Naive thymus-derived CD8-positive, alpha-beta T cell (primary cell): Measurements from ENCODE around the gene PLK3. TPM values are rescaled to one million over a fixed set of nuclear protein-coding genes. Genes with fewer than 3 reads are reported as not detected.
"Not testable (repeated sequence)": the region's sequence is repeated elsewhere in the genome, so short reads cannot be mapped to it uniquely, and the experiment has no call there.

ENCODE experiments used
- ATAC-seq, 2 donors: fragments of 150-1000 bp; cut with Tn5 transposase in 1 of 2; sonication (Bioruptor Pico), chemical (Tn5 transposase) in 1 of 2; 1 replicate in 1 of 2; 2 replicates in 1 of 2; pipeline ENCODE4 v1.10.0; 2021; ENCODE audit warnings: mild to moderate bottlenecking in 2 of 2, moderate library complexity in 2 of 2
- POLR2A ChIA-PET: fragments of 350-600 bp; sonication (Branson Sonifier 250); formaldehyde crosslinking; loops from one replicate; lab custom pipeline; 2021; ENCODE audit warnings: antibody characterized with exemption; lab: Charles Lee
- DNase-seq, 10 donors: peaks; one replicate each; pipeline versions ENCODE4 v3.0.0 to v3.0.0-alpha.2; 2020 to 2022
- H3K27ac Mint-ChIP-seq, 10 donors: one replicate each; pipeline ENCODE4 v1.8.0; 2020 to 2022; ENCODE audit warnings: mild to moderate bottlenecking in 10 of 10, mixed read lengths in 10 of 10, moderate library complexity in 4 of 10, inconsistent platforms in 1 of 10
- H3K27me3 Mint-ChIP-seq, 5 donors: one replicate each; pipeline ENCODE4 v1.8.0; 2021 to 2022; ENCODE audit warnings: mixed read lengths in 5 of 5
- H3K36me3 Mint-ChIP-seq, 3 donors: one replicate each; pipeline ENCODE4 v1.8.0; 2020 to 2022; ENCODE audit warnings: mixed read lengths in 3 of 3, mild to moderate bottlenecking in 2 of 3, inconsistent platforms in 1 of 3
- H3K4me1 Mint-ChIP-seq, 4 donors: one replicate each; pipeline ENCODE4 v1.8.0; 2021 to 2022; ENCODE audit warnings: mixed read lengths in 4 of 4
- H3K4me3 Mint-ChIP-seq, 10 donors: one replicate each; pipeline ENCODE4 v1.8.0; 2020 to 2022; ENCODE audit warnings: mild to moderate bottlenecking in 10 of 10, mixed read lengths in 10 of 10, moderate library complexity in 6 of 10, inconsistent platforms in 1 of 10
- H3K9me3 Mint-ChIP-seq, 9 donors: one replicate each; pipeline ENCODE4 v1.8.0; 2020 to 2022; ENCODE audit warnings: mixed read lengths in 9 of 9, mild to moderate bottlenecking in 3 of 9, inconsistent platforms in 1 of 9, moderate library complexity in 1 of 9
- polyA plus RNA-seq, 3 donors: library from polyadenylated mRNA; unstranded; fragments of 300-500 nt; fragmentation: Illumina TruSeq; gene quantifications; one replicate each; pipeline ENCODE4 v1.2.3, GENCODE V29; 2021
- total RNA-seq, 8 experiments: library from RNA in 2 of 8; stranded (reverse) in 2 of 8; gene quantifications; one replicate each; pipeline ENCODE4 v1.2.3 and lab custom pipeline; 2021 to 2026

PLK3 gene
- total and polyA plus RNA-seq, 5 experiments from 2014 or later: 14.3 to 140 (median 36.0) TPM

DNA sequence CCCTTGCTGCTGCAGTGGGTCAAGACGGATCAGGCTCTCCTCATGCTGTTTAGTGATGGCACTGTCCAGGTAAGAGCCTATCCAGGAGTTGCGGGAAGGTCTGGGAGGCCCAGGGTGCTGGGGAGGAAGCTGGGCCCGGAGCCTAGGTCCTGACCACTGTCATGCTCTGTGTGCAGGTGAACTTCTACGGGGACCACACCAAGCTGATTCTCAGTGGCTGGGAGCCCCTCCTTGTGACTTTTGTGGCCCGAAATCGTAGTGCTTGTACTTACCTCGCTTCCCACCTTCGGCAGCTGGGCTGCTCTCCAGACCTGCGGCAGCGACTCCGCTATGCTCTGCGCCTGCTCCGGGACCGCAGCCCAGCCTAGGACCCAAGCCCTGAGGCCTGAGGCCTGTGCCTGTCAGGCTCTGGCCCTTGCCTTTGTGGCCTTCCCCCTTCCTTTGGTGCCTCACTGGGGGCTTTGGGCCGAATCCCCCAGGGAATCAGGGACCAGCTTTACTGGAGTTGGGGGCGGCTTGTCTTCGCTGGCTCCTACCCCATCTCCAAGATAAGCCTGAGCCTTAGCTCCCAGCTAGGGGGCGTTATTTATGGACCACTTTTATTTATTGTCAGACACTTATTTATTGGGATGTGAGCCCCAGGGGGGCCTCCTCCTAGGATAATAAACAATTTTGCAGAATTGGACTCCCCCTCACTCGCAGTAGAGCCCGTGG, 5.3 kb downstream of the PLK3 start:
- peak overlapping the region in 2 of 10 donors; percentile 34 to 48 for H3K4me3 Mint-ChIP-seq
- H3K9me3 Mint-ChIP-seq: no peaks in the 10 kb centered on the region
- ATAC-seq (no peak), DNase-seq (peak in 2 of 10 donors; percentile 0 to 32)
- no peaks in the 10 kb centered on the region for H3K27me3 Mint-ChIP-seq
- peak overlapping the region; percentile 66 to 99 (median 90) for H3K27ac Mint-ChIP-seq
- POLR2A ChIA-PET: interaction anchor here (0.5 to 16.4 kb wide), 6 partner anchors 9 to 84 kb away, joined by 3 to 590 read pairs (median 7); no protein-coding TSS in a partner anchor
- H3K36me3 Mint-ChIP-seq: peaks cover 4 to 42% (median 24%) of the 10 kb centered on the region in 3 donors
- peaks cover 37 to 82% (median 73%) of the 10 kb centered on the region in 4 donors for H3K4me1 Mint-ChIP-seq

DNA sequence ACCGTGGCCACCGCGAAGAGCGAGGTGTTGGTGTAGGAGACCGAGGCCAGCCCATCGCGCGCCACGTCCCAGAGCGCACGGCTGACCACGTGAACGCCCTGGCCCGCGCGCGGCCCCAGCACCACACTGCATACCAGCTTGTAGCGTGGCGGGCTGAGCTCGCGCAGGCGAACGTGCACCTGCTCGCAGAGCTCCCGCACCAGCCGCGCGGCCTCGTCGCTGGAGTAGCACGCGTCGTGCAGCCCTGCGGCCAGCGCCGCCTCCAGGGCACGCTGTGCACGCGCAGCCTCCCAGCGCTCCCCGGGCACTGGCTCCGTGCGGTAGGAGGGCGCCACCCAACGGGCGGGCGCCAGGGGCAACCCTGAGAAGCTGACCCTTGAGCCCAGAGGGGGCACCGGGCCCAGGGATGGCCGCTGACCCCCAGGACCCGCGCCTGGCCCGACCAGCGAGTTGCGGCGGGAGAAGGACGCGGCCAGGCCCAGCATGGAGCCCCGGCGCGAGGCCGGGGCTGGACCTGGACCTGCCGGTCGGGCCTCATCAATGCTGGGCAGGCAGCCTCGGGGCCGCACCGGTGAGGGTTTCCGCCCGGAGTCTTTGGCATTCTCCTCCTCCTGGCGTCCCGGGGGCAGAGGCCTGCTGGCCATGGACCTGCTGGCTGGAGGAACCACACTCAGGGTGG, 6.0 kb downstream of the PLK3 start:
- ATAC-seq (no peak), DNase-seq (peak in 3 of 10 donors; percentile 40 to 64 (median 41))
- no peaks in the 10 kb centered on the region for H3K9me3 Mint-ChIP-seq
- POLR2A ChIA-PET: interaction anchor here (0.5 to 16.4 kb wide), 6 partner anchors 8 to 84 kb away, joined by 3 to 590 read pairs (median 7); no protein-coding TSS in a partner anchor
- H3K4me3 Mint-ChIP-seq: peak overlapping the region in 1 of 10 donors; percentile 34
- peaks cover 0 to 42% (median 22%) of the 10 kb centered on the region in 3 donors for H3K36me3 Mint-ChIP-seq
- peak overlapping the region; percentile 99 to 100 (median 99) for H3K27ac Mint-ChIP-seq
- H3K4me1 Mint-ChIP-seq: peaks cover 41 to 84% (median 77%) of the 10 kb centered on the region in 4 donors
- H3K27me3 Mint-ChIP-seq: no peaks in the 10 kb centered on the region

DNA sequence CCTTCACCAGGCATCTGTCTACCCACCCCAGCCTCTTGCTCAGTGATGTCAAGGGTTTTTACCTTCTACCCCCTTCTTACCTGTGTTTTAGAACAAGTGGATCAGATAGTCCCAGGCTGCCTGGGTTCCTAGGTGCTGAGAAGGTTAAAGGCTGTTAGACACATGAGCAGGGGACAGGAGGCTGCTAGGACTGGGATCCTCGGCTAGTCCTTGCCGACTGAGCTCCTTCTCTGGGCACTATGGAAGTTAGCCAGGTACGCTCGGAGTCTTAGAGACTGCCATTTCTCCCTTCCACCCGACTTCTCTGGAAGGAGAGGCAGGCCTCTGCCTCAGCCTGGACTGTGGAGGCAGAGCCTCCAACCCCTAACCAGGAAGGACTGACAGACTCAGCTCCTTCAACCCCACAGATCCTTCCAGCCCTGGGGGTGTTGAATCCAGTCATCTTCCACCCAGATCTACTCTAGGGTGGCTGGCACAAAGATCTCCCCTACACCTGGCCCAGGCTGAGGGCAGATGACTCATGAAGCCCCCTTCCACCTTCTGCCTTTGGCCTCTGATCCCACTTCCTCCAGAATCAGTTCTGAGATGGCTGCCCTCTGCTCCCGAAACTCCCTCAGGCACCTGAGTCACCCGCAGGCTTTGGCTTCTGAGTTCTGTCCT, 6.7 kb downstream of the PLK3 start, which contains the start of gene DYNLT4:
DYNLT4 (minus strand) TSS at position 648 of the 660 bp plus-strand sequence. CDS start 683 bp downstream, outside the sequence.
- Mint-ChIP-seq H3K27me3 (no peaks in the 10 kb centered on the region), H3K36me3 (peaks cover 0 to 41% (median 22%) of the 10 kb centered on the region in 3 donors), H3K27ac (peak within 1 kb of the TSS; percentile 98 to 100 (median 99)), H3K4me3 (peak within 1 kb of the TSS; percentile 40 to 91 (median 78)), H3K9me3 (no peaks in the 10 kb centered on the region), H3K4me1 (peaks cover 43 to 87% (median 82%) of the 10 kb centered on the region in 4 donors)
- no peak for DNase-seq
- POLR2A ChIA-PET: interaction anchor here (0.8 to 16.4 kb wide), 8 partner anchors 7 to 497 kb away, joined by 3 to 590 read pairs (median 38); partner anchors contain the start of genes PLK3, RNU5D-1 and RPS8
- peak; percentile 1 to 16 for ATAC-seq

DNA sequence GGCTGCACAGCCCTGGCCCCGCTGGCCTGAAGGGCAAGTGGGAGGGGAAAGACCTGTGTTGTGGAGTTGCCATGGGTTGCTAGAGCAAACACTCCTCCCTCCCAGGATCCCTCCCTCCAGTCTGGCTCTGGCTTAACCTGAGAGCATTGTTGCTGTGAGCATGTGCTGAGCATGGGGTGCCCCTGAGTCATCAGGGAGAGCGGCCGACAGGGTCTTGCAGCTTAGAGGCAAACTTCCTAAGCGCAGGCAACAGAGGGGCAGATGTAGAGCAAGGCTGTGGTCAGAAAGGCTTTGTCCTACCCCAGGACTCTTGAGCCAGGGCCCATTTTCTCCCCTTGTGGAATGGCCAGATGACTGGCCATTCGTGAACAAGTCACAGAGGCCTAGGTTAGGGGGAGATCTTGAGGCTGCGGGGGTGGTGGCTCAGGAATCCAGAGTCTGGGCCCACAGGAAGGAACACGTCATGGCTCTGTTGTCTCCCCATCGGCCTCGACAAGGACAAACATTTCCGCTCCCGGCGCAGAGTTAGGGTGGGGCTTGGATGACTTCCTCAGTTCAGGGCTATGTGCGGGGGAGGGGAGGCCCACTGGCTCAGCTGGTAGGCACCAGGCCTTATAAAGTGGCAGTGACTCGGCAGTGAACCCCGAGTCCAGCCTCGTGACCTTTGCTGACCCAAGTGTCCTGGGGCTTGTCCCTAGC, 7.3 kb downstream of the PLK3 start:
- Mint-ChIP-seq H3K27ac (peak overlapping the region; percentile 98 to 100 (median 99)), H3K4me1 (peaks cover 42 to 87% (median 80%) of the 10 kb centered on the region in 4 donors), H3K4me3 (peak overlapping the region; percentile 40 to 91 (median 78)), H3K36me3 (peaks cover 0 to 35% (median 22%) of the 10 kb centered on the region in 3 donors), H3K27me3 (no peaks in the 10 kb centered on the region), H3K9me3 (no peaks in the 10 kb centered on the region)
- DNase-seq (peak; percentile 72 to 96 (median 90)), ATAC-seq (peak; percentile 56 to 69)
- POLR2A ChIA-PET: interaction anchor here (0.8 to 16.4 kb wide), 13 partner anchors 7 to 496 kb away, joined by 3 to 590 read pairs (median 5); partner anchors contain the start of genes HECTD3, PLK3, RNU5D-1 and RPS8

DNA sequence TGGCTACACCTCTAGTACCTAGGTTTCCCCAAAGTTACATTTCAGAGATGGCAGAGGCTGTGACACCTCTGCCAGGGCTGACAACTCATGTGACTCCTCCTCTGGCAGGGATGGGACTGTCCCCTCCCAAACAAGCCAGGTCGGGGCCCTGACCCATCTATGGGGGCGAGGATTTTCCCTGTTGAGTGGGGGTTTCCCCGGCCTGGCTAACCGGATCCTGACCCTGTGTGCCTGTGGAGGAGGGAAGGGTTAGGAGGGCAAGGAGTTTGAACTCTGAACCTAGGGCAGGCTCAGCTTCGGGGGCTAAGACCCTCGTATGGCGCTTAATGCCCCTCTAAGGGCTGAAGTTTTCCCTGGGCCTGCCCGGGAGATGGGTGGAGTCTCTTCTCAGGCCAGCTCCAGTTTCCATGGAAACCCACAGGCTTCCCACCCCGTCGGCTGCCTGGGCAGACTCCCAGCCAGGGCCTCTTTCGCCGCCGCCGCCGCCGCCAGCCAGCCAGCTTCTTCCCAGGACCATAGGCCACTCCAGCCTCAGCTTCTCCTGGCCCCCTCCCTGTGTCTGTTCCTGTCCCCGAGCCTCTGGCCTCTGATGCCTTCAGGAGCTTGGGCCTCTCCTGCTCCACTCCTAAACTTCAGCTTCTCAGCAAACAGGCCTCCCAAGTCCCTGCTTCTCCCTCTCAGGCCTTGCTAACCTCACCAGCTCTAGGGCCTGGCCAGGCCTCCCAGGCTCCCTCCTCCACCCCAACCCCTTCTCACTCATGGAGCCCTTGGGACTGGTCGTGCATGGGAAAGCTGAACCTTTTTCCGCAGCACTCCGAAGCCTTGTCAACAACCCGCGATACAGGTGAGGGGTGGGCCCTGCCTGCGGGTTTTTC, 8.1 kb downstream of the PLK3 start, which contains the start of gene BTBD19:
BTBD19 (plus strand) TSS at position 461 of the 875 bp plus-strand sequence; CDS start at position 759, 298 bp downstream.
- peaks cover 0 to 30% (median 16%) of the 10 kb centered on the region in 3 donors for H3K36me3 Mint-ChIP-seq
- peak within 1 kb of the TSS; percentile 71 to 91 (median 80) for H3K4me3 Mint-ChIP-seq
- H3K27ac Mint-ChIP-seq: peak within 1 kb of the TSS; percentile 98 to 100 (median 99)
- peak in 4 of 10 donors; percentile 36 to 67 (median 63) for DNase-seq
- ATAC-seq: peak; percentile 8 to 10
- POLR2A ChIA-PET: interaction anchor here (0.5 to 16.4 kb wide), 20 partner anchors 8 to 1870 kb away, joined by 3 to 590 read pairs (median 6); partner anchors contain the start of genes ARMH1, GPBP1L1, HECTD3 and PLK3
- no peaks in the 10 kb centered on the region for H3K9me3 Mint-ChIP-seq
- H3K27me3 Mint-ChIP-seq: no peaks in the 10 kb centered on the region
- peaks cover 37 to 85% (median 75%) of the 10 kb centered on the region in 4 donors for H3K4me1 Mint-ChIP-seq

DNA sequence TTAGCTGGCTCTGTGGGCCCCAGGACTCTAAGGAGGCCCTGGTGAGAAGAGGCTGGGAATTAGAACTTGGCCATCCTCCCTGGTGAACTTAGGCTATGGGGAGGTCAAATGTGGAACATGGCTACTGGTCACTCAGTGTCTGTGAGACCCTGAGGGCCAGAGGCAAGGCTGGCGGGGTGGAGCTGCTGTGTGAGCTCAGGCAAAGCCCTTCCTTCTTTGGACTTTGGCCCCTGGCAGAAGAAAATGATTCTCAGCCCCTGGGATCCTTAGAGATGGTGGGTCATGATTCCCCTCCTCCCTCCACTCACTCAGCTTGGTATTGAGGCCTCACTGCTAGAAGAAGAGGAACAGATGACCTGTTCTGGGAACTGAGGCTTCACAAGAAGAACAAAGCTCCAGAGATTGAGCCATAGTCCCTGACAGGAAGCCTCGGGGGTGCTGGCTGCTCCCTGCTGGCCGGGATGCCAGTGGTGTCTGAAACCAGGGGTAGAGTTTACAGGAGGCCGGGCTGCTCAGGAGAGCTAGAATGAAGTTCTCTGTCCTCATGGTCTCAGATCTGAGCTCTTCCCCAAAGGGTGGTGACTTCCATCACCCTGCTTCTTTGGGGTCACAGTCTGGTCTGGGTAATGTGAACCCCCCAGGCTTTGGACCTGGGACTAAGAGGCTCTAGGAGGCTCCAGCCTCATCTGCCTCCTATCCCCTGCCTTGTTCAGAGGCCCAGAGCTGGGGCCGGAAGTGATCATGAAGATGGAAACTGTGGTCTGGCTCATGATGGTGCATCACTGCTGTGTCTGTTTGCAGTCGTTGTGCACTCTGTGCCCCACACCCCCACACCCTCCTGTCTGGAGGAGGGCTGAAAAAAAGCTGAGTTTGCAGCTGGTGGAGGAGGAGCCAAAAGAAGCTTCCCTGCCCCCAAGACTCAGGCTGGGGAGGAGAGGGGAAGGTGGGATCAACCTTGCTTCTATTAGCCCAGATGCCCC, 9.1 kb downstream of the PLK3 start:
- Mint-ChIP-seq H3K4me3 (peak overlapping the region; percentile 71 to 91 (median 80)), H3K36me3 (peaks cover 0 to 23% (median 13%) of the 10 kb centered on the region in 3 donors), H3K27me3 (no peaks in the 10 kb centered on the region), H3K9me3 (no peaks in the 10 kb centered on the region), H3K27ac (peak overlapping the region; percentile 98 to 100 (median 99)), H3K4me1 (peaks cover 37 to 83% (median 74%) of the 10 kb centered on the region in 4 donors)
- POLR2A ChIA-PET: interaction anchor here (0.8 to 16.4 kb wide), 23 partner anchors 9 to 1159 kb away, joined by 3 to 590 read pairs (median 5); partner anchors contain the start of genes ARMH1, EIF2B3, GPBP1L1 and HECTD3
- DNase-seq (peak; percentile 61 to 94 (median 83)), ATAC-seq (peak; percentile 48 to 67)

DNA sequence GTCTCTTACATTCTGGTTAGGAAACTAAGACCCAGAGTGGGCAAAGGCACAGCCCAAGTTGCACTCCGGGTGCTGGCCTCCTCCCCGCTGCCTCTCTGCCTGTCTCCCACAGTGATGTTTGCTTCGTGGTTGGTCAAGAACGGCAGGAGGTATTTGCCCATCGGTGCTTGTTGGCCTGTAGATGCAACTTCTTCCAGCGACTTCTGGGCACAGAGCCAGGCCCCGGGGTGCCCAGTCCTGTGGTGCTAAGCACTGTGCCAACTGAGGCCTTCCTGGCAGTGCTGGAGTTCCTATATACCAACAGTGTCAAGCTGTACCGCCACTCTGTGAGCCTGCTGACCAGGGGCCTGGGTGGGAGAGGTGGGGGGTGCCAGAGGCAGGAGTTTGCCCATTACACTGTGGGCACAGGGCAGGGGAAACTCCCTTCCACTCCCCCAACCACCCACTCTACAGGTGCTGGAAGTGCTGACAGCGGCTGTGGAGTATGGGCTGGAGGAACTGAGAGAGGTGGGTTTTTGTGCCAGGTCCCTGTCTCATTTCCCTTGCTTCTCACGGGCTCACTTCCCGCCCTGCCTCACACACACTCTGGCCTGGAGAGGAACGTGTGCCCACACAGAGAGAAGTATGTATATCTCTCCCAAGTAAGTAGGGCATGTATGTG, 10.1 kb downstream of the PLK3 start:
- DNase-seq (peak in 2 of 10 donors; percentile 37 to 62), ATAC-seq (no peak)
- Mint-ChIP-seq H3K27me3 (no peaks in the 10 kb centered on the region), H3K4me1 (peaks cover 39 to 83% (median 76%) of the 10 kb centered on the region in 4 donors), H3K4me3 (peak overlapping the region in 9 of 10 donors; percentile 39 to 91 (median 81)), H3K9me3 (no peaks in the 10 kb centered on the region), H3K36me3 (peaks cover 0 to 13% (median 4%) of the 10 kb centered on the region in 3 donors), H3K27ac (peak overlapping the region; percentile 98 to 100 (median 99))
- POLR2A ChIA-PET: interaction anchor here (0.8 to 16.4 kb wide), 16 partner anchors 10 to 1160 kb away, joined by 3 to 590 read pairs (median 8); partner anchors contain the start of genes ARMH1, EIF2B3, HPDL and PLK3

DNA sequence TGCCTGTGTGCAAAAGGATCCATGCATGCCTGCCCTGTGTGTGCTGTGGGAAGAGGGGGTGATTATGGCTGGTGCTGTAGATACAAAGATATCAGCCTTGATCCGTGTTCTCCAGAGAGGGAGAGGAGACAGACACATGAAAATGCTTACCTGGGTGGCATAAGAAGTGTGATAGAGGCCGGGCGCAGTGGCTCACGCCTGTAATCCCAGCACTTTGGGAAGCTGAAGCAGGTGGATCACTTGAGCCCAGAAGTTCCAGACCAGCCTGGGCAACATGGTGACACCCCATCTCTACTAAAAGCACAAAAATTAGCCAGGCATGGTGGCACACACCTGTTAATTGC, 10.6 kb downstream of the PLK3 start:
- not testable (repeated sequence) for ATAC-seq, DNase-seq, H3K9me3 Mint-ChIP-seq, H3K27me3 Mint-ChIP-seq, H3K36me3 Mint-ChIP-seq
- peaks cover 40 to 81% (median 79%) of the 10 kb centered on the region in 4 donors for H3K4me1 Mint-ChIP-seq
- H3K4me3 Mint-ChIP-seq: peak overlapping the region in 9 of 10 donors; percentile 20 to 91 (median 62)
- POLR2A ChIA-PET: interaction anchor here (0.9 to 16.4 kb wide), 4 partner anchors 10 to 79 kb away, joined by 3 to 590 read pairs (median 226); partner anchors contain the start of genes PLK3 and RNU5D-1
- H3K27ac Mint-ChIP-seq: peak overlapping the region; percentile 98 to 100 (median 99)

DNA sequence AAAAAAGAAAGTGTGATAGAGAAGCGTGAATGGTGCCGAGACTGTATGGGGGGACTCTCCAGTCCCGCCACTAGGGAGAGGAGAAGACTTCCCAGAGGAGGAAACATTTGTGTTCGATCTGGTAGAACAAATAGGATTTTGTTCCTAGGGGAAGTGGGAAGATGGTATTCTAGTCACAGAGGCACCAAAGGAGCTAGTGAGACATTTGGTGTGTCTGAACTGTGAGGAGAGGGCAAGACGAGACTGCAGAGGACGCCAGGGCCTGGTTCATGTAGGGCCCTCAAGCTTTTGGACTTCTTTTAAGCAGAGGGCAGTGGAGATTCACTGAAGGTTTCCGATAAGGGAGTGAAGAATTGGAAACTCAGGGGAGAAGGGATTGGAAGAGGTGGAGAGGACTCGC, 11.1 kb downstream of the PLK3 start:
- Mint-ChIP-seq H3K9me3 (no peaks in the 10 kb centered on the region), H3K36me3 (peaks cover 0 to 6% (median 2%) of the 10 kb centered on the region in 3 donors), H3K27me3 (no peaks in the 10 kb centered on the region), H3K27ac (peak overlapping the region; percentile 98 to 100 (median 99)), H3K4me3 (peak overlapping the region; percentile 33 to 91 (median 60)), H3K4me1 (peaks cover 40 to 81% (median 79%) of the 10 kb centered on the region in 4 donors)
- ATAC-seq: no peak
- no peak for DNase-seq
- POLR2A ChIA-PET: interaction anchor here (0.9 to 16.4 kb wide), 4 partner anchors 10 to 80 kb away, joined by 3 to 590 read pairs (median 209); partner anchors contain the start of genes PLK3, RNU5D-1 and RPS8
